ENCODE data around the gene ZBTB9.

The ZBTB9 gene

DNA sequence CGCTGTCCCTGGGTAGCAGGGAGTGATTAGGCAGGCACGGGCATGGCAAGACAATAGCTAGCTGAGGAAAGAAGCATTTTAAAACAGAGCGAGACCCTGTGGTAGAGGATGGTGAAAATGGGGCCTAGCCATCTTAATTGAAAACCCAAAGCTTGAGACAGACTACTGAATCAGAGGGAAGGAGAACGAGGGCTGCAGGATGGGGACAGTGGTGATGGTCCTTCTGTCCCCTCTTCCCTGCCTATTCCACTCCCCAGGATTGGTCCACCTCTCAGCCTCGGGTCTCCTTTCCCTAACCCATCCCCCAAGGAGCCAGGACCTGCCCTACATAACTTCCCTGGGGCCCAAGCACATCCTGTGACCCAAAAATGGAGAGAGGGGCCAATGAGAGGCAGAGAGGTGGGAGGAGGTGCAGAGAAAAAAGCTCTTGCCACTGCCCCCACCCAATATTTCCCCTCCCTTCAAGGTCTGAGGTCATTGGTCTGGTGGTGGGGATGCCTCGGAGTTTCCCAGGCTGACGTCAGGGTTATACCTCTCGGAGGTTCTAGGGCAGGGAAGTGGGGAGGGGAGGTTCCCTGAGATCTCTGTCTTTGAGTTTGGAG, 35.6 kb upstream of the ZBTB9 start:
- FAIRE-seq: no peak

DNA sequence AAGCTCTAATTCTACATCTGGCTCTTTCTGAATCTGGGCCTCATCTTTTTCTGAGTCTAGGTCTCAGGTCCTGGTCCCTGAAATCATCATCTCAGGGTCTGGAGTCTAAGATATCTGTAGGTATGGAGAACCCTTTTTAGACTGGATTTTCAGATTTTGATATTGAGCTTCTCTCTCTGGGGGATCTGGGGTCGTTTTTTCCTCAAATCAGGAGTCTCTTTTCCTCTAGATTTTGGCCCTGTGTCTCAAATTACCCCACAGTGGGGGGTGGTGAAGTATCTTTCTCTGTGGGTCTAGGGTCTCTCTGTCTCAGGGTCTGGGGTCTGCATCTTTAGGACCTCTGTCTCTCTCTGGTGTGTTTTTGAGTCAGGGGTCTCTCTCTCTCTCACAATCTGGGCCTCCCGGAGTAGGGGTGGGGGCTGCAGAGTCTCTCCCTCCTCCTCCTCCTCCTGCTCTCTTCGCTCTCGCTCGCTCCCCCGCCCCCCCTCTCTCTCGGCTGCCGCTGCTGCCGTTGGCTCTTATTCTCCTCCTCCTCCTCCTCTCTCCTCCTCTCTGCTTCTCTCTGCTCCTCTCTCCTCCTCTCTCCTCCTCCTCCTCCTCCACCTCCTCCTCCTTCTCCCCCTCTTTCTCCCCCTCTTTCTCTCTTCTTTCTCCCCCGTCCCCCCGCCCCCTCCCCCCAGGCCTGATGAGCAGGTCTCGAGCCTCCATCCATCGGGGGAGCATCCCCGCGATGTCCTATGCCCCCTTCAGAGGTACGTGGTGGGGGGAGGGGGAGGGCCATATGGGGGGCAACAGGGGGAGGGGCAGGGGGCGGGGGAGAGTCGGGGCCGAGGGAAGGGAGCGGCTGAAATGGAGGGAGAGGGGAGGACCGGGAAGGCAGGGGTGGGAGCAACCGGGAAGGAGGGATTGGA, 34.5 kb upstream of the ZBTB9 start, which contains the start of gene SYNGAP1:
Gene SYNGAP1, plus strand, starts transcription at position 486 of the 911 bp plus-strand sequence. Its CDS starts 200 bp downstream, at position 686.
- FAIRE-seq: no peak

DNA sequence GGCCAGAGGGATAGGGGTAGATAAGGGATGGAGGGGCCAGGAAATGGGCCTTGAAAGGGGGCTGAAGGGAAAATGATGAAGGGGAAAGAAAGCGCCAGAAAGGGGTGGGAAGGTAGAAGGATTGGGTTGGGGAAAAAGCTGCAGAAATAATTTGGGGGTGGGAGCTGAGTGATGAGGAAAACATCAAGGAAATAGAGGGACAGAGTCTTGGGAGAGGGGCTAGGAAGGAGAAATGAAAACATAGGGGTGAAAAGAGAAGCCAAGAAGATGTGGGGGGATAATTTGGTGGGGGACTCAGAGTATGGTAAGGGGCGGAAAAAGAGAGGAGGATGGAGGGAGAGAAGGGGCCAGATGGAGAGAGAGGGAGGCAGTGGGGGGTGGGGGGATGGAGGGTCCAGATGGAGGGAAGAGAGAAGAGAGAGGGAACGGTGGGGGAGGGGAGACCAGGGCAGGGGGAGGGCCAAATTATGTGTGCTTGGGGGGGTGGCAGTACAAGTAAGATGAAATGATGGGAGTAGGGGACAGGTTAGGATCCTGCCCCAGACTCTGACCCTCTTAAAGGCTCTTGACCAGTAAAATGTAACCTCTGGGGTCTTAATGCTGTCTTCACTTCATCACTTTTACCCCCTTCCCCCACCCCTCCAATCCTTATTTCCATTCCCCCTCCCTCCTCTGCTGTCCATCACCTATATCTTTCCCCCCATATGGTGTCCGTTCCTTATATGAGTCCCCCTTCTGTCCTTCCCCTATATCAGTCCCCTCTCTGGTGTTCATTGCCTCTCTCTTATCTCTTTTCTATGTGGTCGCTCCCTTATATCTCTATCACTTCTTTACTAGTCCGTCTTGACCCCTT, 33.7 kb upstream of the ZBTB9 start:
- no peak for FAIRE-seq

DNA sequence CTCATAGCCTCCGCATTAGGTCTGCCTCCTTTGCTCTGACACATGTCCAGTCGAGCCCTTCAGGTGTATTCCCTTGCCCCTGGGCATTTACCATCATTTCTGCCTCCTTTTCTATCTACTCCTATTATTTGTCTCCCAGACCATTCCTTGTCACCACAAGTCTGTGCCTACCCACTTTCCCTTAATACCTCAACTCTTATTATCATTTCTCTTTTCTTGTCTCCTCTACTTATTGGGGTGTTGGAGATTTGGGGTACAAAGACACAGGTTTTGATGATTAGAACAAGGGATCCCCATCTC, 33.1 kb upstream of the ZBTB9 start:
- FAIRE-seq: no peak

DNA sequence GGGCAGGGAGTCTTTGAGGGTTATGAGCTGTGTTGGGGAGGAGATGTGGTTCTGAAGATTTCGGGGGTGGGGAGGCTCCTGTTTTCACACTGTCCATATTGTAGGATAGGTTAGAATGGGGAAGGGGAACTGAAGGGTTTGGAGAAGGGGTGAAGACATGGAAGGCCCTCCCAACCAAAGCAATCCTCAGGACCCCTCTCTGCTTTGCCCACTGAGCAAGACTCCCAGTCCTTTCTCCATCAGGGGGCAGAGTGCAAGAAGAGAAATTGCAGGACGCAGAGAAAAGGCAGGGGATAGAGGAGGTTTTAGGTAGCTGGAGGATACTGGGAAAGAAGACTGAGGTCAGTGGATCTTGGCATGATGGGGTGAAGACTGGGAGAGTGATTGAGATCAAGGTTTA, 30.6 kb upstream of the ZBTB9 start:
- no peak for FAIRE-seq

DNA sequence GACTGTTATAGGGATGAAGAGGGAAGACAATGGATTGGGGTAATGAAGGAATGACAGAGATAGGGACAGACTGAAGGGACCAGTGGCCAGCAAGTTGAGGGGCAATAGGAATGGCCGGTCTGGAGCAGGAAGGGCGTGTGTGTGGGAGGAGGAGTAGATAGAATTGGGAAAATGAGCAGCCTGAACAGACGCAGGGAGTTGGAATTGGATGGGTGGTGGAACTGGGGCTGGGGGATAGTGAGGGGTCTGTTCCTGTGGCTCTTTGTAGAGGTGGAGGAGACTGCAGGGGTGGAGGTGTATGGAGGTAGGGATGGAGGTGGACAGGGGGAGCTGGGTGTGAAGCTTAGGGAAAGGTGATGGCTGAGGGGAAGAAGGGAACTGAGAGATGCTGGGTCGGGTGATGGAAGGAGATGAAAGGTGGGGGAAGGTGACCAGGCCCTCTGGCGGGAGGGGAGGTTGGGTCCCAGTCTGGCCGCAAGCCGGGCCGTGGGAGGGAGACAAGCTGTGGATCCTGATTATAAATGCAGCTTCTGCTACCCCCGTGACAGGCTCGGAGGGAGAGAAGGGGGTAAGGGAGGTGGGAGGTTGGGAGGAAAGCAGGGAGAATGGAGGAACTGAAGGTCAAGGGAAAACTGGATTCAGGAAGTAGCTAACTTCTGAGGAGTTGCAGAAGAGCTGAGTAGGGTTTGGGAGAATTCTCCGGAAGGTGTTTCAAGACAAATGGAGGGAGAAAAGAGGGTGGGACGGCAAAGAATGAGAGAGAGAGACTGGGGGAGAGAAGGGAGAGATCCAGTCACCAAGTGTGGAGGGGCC, 29.3 kb upstream of the ZBTB9 start:
- no peak for FAIRE-seq

DNA sequence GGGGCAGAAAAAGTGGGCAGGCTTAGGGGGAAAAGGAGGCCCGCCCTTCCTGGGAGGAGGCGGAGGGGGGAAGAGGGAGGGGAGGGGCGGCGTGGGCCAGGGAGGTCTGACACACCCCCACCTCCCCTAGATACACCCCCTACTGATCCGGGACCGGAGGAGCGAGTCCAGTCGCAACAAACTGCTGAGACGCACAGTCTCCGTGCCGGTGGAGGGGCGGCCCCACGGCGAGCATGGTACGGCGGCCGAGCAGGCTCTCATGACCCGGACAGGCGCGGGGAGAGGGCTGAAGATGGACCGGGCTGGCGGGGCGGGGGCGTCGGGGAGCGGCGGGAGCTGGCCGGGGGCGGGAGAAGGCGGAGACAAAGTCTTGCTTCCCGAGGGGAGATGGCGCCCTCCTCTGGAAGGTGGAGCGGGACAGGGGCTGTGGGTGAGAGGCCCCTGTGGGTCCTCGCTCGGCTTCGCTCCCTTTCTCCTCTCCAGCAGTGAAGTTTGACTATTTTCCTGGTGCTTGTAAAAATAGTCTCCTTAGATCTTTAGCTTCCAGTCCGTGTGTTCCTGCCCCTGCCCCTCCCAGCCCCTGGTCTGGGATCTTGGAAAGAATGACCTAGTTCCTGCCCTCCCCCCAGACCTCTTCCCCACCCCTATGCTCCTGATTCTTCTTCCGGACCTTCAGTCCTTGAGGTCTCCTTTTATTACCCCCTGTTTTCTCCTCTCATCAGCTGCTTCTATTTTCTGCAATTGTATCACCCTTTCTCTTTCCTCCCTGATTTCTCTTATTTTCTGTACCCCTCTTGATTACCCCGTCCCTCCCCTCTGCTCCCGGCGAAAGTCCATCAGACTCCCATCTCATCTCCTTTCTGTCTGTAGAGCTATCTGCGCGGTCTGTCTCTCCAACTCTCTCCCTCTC, 28.5 kb upstream of the ZBTB9 start:
- FAIRE-seq: no peak

DNA sequence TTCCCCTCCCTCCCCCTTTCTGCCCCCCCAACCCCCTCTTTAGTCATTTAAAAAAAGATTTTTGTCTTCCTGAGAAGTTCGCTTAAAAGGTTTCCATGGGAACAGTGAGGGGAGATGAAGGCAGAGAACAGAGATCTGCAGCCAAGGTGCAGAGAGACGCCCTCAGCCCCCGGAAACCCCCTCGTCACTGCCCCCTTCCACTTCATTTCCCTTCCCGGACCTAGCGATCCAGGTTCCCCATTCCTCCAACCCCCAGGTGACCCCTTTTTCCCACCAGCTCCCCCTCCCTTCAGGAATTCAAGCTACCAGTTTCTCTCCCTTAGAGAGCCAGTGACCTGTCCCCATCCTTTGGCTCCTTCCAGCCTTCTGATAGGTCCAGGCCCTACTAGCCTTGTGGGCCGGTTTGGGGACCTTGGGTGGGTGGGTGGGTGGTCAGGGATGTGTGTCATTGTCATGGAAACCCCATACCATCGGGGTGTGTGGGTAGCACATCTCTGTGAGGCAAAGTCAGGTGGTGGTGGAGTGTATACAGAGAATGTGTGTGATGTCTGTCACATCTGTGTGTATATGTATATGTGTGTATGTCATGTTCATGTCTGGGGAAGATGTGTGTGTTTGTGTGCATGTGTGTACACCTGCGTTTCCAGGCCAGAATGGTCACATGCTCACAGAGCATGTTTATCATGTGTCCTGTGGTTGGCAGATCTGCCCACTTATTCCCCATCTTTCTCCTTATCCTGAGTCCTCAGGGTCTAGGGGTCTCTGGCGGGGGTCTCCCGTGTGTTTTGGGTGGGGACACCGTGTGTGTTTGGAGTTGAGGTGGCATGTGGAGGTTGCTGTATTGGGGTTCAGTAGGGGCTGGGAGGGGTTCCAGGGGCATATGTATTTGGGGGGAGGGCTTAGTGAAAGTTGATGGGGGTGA, 27.5 kb upstream of the ZBTB9 start:
- FAIRE-seq: no peak

DNA sequence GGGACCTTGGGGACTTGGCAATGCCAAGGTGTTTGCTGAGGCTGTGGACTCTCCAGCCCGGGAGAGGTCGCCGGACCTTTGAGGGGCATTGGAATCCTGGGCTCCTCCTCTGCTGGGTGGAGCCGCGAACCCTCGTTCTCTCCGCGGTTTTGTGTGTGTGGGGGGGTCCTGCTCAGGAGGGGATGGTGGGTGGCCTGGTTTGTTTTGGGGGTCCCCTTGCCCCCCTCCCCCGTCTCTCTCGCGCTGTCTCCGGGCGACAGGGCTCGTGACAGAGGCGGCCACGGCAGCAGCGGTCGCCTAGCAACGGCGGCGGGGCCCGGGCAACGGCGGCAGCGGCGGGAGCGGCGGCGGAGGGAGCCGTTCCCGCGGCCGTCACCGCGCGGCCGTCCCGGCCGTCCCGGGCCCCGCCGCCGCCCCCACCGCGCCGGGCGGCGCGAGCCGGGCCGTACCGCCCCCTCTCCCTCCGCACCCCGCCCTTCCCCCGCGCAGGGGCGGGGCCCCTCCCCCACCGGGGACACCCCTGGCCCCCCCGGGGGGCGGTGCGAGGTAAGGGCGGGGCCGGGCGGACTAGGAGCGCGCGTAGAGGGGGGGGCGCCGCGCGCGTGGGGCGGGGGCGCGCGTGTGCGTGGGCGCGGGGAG, 26.7 kb upstream of the ZBTB9 start:
- FAIRE-seq: no peak

DNA sequence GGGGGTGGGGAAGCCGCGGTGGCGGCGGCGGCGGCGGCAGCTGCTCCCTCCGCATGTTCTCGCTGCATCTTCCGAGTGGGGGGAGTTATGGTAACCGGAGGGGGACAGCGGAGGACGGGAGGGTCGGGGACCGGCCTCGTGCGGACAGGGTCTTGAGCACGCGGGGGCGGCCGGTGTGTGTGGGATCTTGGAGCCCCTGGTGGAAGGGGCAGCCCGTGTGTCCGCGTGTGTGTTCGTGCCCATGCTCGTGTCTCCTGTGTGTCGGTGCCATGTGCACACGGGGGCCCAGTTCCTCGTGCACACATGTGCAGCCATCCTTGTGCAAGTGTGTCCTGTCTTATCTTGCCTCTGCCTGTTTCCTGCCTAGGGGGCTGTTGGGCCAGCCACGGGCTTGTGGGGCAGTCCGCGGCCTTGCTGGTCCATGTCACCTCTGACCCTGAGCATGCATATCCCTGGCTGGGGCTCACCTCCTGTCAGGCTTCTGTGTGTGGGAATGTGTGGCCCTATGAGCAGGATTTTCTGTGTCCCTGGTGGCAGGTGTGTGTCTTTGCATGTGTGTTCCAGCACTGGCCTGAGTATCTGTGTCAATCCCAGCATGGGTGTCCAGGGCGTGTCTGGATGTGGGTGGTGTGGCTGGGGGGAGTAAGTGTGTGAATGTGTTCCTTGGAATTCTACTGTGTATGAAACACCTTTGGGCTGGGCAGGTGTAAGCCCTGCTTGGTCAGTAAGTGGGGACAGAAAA, 26.0 kb upstream of the ZBTB9 start:
- FAIRE-seq: no peak

DNA sequence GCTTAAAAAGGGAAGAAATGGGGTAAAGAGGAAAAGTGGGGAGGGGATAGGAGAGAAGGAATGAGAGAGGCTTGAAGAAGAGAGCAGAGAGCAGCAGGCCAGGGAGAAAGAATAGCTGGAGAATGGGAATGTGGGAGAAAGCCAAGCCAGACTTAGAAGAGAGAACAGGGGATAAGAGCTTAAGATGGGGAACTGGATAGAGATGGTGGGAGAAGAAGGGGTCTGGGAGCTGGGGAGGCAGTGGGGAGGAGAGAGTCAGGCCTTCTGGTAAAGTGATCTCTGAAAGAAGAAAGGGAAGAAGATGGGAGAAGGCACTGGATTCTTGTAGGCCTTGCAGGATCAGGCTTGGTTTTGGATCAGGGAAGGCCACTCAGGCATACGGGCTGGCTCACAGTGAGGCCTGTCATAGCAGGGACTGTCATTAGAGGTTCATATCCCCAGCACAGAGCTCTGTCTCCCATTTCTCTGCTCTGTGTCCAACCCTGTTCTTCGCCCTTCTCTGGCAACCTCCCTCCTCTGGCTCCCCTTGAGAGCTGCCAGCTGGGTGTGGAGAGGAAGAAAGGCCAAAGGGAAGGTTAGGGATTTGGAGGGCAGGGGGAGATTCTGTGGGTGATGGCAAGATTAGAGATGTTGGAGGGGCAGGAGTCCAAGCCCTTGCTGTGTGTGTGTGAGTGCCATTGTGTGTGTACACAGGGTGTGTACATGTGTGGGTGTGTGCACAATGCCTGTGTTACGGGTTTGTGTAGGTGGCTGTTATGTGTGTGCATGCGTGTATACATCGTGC, 25.2 kb upstream of the ZBTB9 start:
- no peak for FAIRE-seq

DNA sequence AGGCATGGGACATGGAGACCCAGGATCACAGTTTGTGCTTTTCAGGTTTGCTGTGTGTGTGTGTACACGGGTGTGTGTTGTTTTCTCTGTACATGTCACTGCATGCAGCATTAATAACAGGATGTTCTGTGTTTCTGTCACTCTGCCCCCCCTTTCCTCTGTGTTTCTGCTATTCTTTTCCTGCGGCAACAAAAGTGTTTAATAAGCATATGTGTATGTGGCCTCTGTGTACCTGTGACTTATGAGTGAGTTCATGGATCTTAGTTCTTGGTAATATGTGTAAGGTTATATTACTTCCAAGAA, 24.7 kb upstream of the ZBTB9 start:
- no peak for FAIRE-seq

DNA sequence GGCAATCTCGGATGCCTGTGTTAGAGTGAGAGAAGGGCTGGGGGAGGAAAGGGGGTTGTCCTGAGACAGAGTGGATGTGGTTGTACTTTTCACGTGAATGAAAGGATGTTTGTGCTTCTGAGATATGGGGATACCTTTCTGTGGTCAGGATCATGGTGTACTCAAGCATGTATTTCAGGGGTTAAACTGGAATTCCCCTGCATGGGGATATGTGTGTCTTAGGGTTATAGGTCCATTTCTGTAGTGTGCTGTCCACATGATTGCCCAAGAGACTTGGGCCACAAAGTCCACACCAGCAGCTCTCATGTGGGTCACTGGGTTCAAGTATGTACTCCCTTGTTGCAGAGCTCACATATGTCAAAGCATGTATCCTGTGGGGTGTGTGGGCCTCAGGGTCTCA, 24.0 kb upstream of the ZBTB9 start:
- FAIRE-seq: no peak

DNA sequence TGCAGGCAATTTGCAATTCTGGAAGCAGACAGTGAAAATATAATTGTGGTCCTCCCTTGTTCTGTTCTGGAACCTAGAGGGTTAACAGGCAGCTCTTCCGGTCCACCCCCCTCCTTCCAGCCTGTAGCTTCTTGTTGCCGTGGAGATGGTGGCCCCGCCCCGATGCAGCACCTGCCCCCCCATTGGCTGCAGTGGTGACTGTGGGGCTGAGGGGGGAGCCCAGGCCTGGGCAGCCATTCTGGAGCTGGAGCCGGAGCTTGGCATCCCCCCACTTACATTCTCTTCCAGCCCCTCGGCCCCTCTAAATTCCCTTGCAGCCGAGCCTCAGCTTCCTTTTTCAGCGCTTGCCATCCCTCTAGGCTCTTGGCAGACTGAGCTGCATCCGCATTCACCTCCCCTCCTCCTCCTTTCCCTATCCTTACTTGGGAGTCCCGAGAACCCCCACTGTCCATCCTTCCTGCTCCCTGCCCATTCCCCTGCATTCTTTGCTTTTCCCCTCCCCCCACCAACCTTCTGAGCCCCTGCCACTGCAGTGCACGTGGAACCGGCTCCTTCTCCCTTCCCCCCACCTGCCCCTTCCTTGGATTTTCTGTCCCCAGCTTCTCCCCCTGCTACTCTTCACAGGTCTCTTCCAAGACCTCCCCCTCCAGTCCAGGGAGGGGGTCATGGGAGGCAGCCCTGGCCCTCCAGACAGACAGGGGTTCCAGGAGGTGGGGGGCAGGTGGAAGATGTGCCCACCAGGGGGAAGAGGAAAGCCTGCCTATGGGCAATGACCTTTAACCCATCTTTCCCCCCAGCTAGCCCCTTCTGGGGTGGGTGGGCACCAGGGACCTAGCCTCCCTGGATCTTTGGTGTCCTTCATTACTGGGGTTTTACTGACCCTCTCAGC, 23.1 kb upstream of the ZBTB9 start:
- no peak for FAIRE-seq

DNA sequence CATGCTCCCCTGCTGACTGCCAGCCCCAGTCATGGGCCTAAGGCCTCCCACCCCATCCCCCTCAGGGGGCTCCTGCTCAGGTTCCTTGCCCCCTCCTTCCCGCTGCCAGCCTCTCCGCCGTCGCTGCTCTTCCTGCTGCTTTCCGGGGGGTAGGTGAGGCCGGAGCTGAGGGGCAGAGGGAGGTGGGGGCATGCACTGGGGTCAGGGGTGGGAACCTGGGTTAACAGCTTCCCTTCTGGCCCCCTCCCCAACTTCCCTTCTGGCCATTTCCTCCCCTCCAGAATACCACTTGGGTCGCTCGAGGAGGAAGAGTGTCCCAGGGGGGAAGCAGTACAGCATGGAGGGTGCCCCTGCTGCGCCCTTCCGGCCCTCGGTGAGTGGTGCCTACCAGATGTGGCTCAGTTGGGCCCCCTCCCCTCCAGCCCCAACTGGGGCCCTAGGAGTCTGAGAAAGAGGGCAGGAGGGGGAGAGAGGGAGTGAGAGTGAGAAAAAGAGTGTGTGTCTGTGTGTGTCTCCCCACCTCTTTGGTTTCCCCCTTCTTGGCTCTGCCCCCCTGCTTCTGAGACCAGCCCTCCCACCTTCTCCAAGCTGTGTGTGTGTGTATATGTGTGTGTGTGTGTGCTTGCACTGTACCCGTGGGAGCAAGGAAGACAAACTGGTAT, 22.4 kb upstream of the ZBTB9 start:
- FAIRE-seq: no peak

DNA sequence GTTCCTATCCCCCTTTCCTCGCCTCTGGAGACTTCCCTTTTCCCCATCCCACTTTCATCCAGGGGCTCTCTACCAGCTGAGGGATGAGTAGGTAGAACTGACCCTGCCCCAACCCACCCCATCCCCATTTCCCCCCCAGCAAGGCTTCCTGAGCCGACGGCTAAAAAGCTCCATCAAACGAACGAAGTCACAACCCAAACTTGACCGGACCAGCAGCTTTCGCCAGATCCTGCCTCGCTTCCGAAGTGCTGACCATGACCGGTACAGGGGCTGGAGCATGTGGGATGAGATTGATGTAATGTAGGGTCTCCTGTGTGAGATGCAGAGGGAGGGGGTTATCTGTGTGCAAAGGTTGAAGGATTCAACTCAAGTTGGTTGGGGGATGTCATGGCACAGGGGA, 21.8 kb upstream of the ZBTB9 start:
- FAIRE-seq: no peak

DNA sequence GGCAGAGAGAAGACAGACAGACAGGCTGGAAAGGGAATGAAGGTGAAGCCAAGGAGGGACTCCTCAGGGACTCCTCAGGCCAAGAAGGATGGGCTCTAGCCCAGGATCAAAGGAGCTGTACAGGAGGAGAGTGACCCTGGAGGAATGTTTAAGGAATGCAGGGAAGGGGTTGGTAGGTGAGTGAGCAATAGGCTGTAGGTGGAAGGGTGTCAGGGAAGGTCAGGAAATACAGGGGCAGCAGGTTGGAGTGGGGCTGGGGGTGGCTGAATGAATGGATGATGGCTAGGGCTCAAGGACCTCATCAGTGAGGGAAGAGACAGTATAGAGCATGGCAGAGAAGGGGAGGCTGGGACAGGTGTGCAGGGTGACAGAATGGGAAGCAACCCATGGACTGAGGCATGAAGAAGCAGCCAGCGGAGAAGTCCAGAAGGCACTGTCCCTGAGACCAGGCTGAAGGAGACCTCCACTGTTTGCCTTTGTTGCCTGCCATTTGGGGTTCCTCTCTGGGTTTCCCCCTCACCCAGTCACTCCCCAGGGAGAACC, 21.3 kb upstream of the ZBTB9 start:
- FAIRE-seq: no peak
